Stromal cell of bone marrow (primary cell): ENCODE measurements around the gene BCL2A1.
"Not testable (repeated sequence)": the region's sequence is repeated elsewhere in the genome, so short reads cannot be mapped to it uniquely, and the experiment has no call there.

Experiments used
- DNase-seq: peaks from one replicate; pipeline ENCODE4 v3.0.0-alpha.2; 2012; ENCODE audit warnings: low read depth

Gene BCL2A1

GRCh38 chr15:79970624-79971434, at the start of gene BCL2A1:
BCL2A1 (minus strand) TSS chr15:79971196; CDS start chr15:79971119, 77 bp downstream.
- DNase-seq: peak; percentile 86

DNA sequence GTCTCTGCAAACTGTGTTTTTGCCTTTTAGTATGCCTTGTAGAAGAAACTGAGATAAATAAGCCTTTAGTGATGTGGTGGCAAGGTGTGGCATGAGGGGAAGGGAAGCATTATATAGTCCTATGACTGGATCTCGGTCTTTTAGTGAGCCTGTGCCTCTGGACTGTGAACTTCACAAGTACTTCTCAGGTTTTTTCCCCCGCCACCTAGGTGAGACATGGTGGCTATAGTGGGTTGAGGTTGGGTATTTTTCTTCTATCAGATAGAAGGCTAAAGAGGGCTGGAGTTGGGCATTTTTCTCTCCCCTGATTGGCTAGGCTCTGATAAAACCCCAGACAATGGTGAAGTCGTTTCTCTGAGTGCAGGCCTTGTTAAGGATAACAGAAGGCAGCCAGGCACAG, 49.7 kb upstream of the BCL2A1 start:
- DNase-seq: no peak

DNA sequence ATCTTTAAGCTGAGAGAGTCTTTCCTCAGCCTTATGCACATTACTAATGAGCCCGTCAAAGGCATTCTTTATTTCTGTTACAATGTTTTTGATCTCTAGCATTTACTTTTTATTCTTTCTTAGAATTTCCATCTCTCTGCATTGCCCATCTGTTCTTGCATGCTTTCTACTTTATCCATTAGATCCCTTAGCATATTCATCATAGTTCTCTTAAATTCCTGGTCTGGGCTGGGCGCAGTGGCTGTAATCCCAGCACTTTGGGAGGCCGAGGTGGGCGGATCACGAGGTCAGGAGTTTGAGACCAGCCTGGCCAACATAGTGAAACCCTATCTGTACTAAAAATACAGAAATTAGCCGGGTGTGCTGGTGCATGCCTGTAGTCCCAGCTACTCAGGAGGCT, 49.2 kb upstream of the BCL2A1 start:
- not testable (repeated sequence) for DNase-seq

DNA sequence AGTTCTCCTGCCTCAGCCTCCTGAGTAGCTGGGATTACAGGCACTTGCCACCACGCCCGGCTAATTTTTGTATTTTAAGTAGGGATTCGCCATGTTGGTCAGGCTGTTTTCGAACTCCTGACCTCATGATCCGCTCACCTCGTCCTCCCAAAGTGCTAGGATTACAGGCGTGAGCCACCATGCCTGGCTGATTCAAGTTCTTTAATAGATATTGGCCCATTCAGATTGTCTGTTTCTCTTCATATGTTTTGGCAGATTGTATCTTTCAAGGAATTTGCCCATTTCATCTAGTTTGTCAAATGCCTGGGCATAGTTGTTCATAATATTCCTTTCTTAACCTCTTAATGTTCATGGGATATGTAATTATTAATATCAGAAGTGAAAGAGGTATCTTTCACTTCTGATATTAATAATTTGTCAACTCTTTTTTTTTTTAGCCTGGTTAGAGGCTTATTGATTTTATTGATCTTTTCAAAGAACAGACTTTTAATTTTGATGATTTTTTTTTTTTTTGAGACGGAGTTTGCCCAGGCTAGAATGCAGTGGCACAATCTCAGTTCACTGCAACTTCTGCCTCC, 48.3 kb upstream of the BCL2A1 start:
- no peak for DNase-seq

GRCh38 chr15:80017139-80017538, 46.1 kb upstream of the BCL2A1 start:
- not testable (repeated sequence) for DNase-seq

GRCh38 chr15:80016506-80016905, 45.5 kb upstream of the BCL2A1 start:
- not testable (repeated sequence) for DNase-seq

DNA sequence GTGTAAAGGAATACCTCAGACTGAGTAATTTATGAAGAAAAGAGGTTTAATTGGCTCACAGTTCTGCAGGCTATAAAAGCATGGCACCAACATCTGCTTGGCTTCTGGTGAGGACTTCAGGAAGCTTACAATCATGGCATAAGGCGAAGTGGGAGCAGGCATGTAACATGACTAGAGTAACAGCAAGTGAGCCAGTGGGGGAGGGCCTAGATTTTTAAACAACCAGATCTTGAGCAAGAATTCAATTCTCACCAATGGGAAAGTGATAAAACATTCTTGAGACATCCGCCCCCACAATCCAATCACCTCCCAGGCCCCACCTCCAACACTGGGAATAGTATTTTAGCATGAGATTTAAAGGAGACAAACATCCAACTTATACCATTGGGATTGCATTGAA, 44.2 kb upstream of the BCL2A1 start:
- no peak for DNase-seq

- not testable (repeated sequence) for DNase-seq
These were observed 43.2 kb upstream of the BCL2A1 start for GRCh38 chr15:80014186-80014585.

- DNase-seq: no peak
These were observed 41.2 kb upstream of the BCL2A1 start for GRCh38 chr15:80012060-80012726.

DNA sequence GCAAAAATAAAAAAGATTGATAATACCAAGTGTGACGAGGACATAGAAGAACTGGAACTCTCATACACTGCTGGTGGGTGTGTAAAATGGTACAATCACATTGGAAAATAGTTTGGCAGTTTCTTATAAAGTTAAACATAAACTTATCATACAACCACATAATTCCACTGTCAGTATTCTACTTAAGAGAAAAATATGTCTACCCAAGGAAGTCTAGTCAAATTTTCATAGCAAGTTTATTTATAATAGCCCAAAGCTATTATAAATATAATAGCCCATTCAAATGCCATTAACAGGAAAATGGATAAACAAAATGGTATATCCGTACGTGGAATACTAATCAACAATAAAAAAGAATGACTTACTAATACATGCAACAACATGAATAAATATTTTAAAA, 40.6 kb upstream of the BCL2A1 start:
- DNase-seq: no peak

GRCh38 chr15:80011041-80011523, 40.1 kb upstream of the BCL2A1 start:
- peak; percentile 76 for DNase-seq

DNA sequence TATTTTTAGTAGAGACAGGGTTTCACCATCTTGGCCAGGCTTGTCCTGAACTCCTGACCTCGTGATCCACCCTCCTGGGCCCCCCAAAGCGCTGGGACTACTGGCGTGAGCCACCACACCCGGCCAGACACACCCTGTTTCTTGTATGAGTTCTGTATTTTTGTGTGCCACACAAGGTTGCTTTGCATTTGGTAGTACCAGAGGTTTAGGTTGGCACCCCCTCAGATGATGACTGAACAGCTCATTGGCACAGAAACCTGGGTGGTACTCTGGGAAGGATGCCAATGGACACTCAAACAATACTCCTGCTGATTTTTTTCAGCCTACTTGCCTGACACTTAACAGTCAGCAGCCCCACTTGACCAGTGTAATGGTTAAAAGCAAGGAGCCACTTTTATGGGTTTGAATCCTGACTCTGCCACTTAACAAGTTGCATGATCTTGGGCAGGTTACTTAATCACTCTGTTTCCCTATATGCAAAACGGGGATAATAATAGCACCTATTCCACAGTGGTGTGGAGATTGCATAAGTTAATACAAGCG, 39.2 kb upstream of the BCL2A1 start:
- no peak for DNase-seq

GRCh38 chr15:80007532-80007931, 36.5 kb upstream of the BCL2A1 start:
- no peak for DNase-seq

DNA sequence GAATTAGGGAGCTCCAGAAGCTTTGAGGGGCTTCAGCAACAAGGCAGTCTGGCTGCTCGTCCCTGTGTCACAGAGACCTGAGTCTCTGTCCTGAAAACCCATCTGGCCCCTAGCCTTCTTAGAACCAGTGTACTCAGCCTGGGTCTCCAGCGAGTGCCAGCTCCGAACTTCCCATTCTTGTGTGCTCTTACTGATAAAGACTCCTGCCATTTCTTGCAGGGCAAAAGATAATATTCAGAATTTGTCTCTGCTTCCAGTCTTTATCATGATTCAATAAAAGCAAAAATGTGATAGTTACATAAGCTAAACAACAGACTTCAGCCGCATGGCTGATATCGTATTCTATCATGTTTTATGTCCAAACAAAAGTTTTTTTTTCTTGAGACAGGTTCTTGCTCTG, 36.0 kb upstream of the BCL2A1 start:
- DNase-seq: no peak

GRCh38 chr15:80003934-80004472, 33.0 kb upstream of the BCL2A1 start:
- no peak for DNase-seq

GRCh38 chr15:80003171-80003570, 32.2 kb upstream of the BCL2A1 start:
- DNase-seq: no peak

DNA sequence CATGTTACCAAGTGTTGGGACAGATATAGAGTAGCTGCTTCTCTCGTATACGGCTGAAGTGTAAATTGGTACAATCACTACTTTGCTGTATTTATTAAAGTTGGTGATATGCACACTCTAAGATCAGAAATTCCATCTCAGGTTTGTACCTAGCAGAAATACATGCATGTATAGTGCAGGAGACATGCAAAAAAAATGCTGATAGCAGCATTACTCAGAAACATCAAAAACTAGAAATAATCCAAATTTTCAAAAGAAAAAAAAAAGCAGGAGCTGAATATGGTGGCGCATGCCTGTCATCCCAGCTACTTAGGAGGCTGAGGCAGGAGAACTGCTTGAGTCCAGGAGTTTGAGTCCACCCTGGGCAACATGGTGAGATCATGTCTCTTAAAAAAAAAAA, 31.3 kb upstream of the BCL2A1 start:
- DNase-seq: no peak

GRCh38 chr15:79994615-79995014, 23.6 kb upstream of the BCL2A1 start:
- no peak for DNase-seq

- no peak for DNase-seq
These were observed 20.8 kb upstream of the BCL2A1 start for GRCh38 chr15:79991826-79992225.

DNA sequence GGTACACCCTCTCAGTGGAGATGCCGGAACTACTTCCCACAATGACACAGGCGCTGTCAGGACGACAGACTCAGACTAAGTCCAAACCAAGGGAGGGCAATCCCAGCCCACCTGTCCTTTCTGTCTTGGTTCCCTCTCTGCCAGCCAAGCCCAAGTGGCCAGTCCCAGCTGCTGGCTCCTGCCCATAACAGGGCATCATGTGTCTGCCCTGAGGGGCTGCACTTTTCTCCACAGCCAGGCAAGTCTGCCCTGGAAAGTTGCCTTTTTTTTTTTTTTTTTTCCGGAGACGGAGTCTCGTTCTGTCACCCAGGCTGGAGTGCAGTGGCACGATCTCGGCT, 20.0 kb upstream of the BCL2A1 start:
- DNase-seq: no peak

DNA sequence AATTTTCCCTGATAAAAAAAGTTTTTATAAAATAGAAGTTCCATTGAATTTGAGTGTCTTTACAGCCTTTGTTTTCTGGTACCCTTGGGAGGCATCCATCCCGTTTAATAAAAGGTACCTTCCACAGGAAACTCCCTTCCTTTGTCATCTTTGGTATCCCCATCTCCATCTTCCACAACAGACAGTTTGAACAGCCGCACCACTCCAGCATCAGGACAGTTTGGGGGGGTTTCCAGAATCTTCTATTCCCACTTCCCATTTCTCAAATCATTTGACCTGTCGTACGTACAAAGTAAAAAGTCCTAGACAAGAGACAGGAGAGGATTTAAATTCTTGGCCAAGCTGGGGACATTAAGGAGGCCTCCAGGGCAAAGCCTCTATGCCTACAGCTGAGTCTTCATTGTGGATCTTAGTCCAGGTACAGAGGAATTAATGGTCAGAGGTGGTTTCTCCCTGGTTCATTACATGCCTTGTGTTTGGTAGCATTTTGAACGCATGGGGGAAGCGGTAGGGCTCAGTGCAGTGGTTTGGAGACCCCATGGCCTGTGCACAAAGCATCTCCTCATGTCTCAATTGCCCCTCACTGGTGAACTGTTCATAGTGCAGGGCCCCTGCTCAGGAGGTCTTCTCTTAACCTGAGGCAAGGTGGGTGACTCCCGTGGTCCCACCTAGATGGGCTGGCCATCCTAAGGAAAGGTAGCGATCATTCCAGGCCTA, 19.4 kb upstream of the BCL2A1 start:
- DNase-seq: no peak

- DNase-seq: no peak
These were observed 18.7 kb upstream of the BCL2A1 start for GRCh38 chr15:79989682-79990081.
